T-helper 1 cell treated with Interleukin-12 subunit alpha and Interleukin-12 subunit beta and Interleukin-4 antibody, amounts not matched to agents 30 ng/mL and 1 ng/mL, for 36 hours (primary cell): ENCODE data around the gene PDAP1. TPM values are rescaled to one million over a fixed set of nuclear protein-coding genes. Genes with fewer than 3 reads are reported as not detected.
"Not testable (repeated sequence)": the region's sequence is repeated elsewhere in the genome, so short reads cannot be mapped to it uniquely, and the experiment has no call there.

Source experiments
- intact Hi-C: fragments of 100-400 bp; cut with micrococcal nuclease; formaldehyde crosslinking; loops from one replicate; pipeline ENCODE4 v1.15.1; 2024
- total RNA-seq: library from RNA; stranded (reverse); gene quantifications from 2 replicates; pipeline ENCODE4 v1.2.3, GENCODE V29; 2022

Gene PDAP1
- total RNA-seq, 1 donor from 2014 or later, result 102 TPM

- intact Hi-C loops, result no loop called here
Observed at GRCh38 chr7:99357701-99358490, 50.5 kb downstream of the PDAP1 start.

GRCh38 chr7:99355098-99355497 is 53.3 kb downstream of the PDAP1 start:
- intact Hi-C loops, result no loop called here

GRCh38 chr7:99352247-99352646 is 56.1 kb downstream of the PDAP1 start:
- intact Hi-C loops, result no loop called here

GRCh38 chr7:99350641-99351040 is 57.8 kb downstream of the PDAP1 start:
- intact Hi-C loops, result not testable (repeated sequence)

Other genes starting within 250 kb of the PDAP1 start
- gene KPNA7, start 200.5 kb downstream of the PDAP1 start, total RNA-seq, result not detected in 2 replicates
- not detected in 2 replicates for gene MYH16, start 135.8 kb downstream of the PDAP1 start, total RNA-seq
- 60.3 and 67.1 TPM in 2 replicates for gene ARPC1A, start 82.7 kb downstream of the PDAP1 start, total RNA-seq
- 405 and 417 TPM in 2 replicates for gene ARPC1B, start 33.9 kb downstream of the PDAP1 start, total RNA-seq
- gene BUD31, start 372 bp upstream of the PDAP1 start, total RNA-seq, result 111 and 118 TPM in 2 replicates
- 10.0 and 11.8 TPM in 2 replicates for gene PTCD1, start 30.2 kb upstream of the PDAP1 start, total RNA-seq
- 68.0 and 70.2 TPM in 2 replicates for gene CPSF4, start 30.3 kb upstream of the PDAP1 start, total RNA-seq
- gene ATP5MF, start 57.6 kb upstream of the PDAP1 start, total RNA-seq, result 341 and 351 TPM in 2 replicates
- gene ZNF789, start 64.3 kb upstream of the PDAP1 start, total RNA-seq, result 27.5 and 28.5 TPM in 2 replicates
- gene ZNF394, start 91.7 kb upstream of the PDAP1 start, total RNA-seq, result 60.1 and 61.7 TPM in 2 replicates
- 11.4 and 12.6 TPM in 2 replicates for gene ZKSCAN5, start 96.1 kb upstream of the PDAP1 start, total RNA-seq
- gene FAM200A, start 143.5 kb upstream of the PDAP1 start, total RNA-seq, result 4.2 and 4.5 TPM in 2 replicates
- 102 and 108 TPM in 2 replicates for gene ZNF655, start 150.0 kb upstream of the PDAP1 start, total RNA-seq
- 1.4 and 1.6 TPM in 2 replicates for gene TMEM225B, start 189.7 kb upstream of the PDAP1 start, total RNA-seq
- gene ZSCAN25, start 208.3 kb upstream of the PDAP1 start, total RNA-seq, result 26.8 and 28.9 TPM in 2 replicates